ENCODE measurements around the gene AIP. TPM values are rescaled to one million over a fixed set of nuclear protein-coding genes. Genes with fewer than 3 reads are reported as not detected.

The AIP gene
- total and polyA plus RNA-seq, 9 of the 15 experiments (the other 6 are each of a cell fraction or from before 2014, with no cell fraction given): 5.2 to 92.5 (median 52.7) TPM

- TF ChIP-seq ZBTB34 (CRISPR knock-in tag; IDR thresholded peaks at IDR 0.05) (no peak), KLF13 (tag; IDR thresholded peaks at IDR 0.05; ENCODE audit: borderline replicate concordance, low read depth) (no peak), KDM5B (IDR thresholded peaks at IDR 0.05; ENCODE audit: insufficient replicate concordance, low read depth, low read length) (no peak), U2AF1 (optimal IDR thresholded peaks at IDR 0.05; ENCODE audit: low read depth, low read length) (no peak), ZFP91 (CRISPR knock-in tag; IDR thresholded peaks at IDR 0.05) (no peak), SRSF1 (IDR thresholded peaks at IDR 0.05; ENCODE audit: low read depth, low read length) (no peak), GATAD2A (IDR thresholded peaks at IDR 0.05) (no peak), IRF1 (CRISPR knock-in tag; IDR thresholded peaks at IDR 0.05; ENCODE audit: borderline replicate concordance) (no peak), REST (IDR thresholded peaks at IDR 0.05; ENCODE audit: borderline replicate concordance) (no peak), REST (CRISPR knock-in tag; IDR thresholded peaks at IDR 0.05; ENCODE audit: low read depth) (no peak), TAF1 (IDR thresholded peaks at IDR 0.05; ENCODE audit: control insufficient read depth, extremely low read depth, insufficient read depth, low read length, severe bottlenecking) (peak; percentile 43), ZNF165 (CRISPR knock-in tag; IDR thresholded peaks at IDR 0.05; ENCODE audit: borderline replicate concordance) (no peak), ZNF586 (CRISPR knock-in tag; conservative IDR thresholded peaks at IDR 0.05) (no peak), SAP30 (IDR thresholded peaks at IDR 0.05; ENCODE audit: borderline replicate concordance, insufficient read depth, low read depth, low read length, poor library complexity, severe bottlenecking) (peak; percentile 75), RBM17 (IDR thresholded peaks at IDR 0.05; ENCODE audit: borderline replicate concordance, low read depth, low read length) (no peak)
These were observed 22.2 kb downstream of the AIP start, which contains the start of gene PITPNM1 (continued) for GRCh38 chr11:67504950-67505581.

Measured in K562 (cell line).